ENCODE data around the gene CAMK2A.
"Not testable (repeated sequence)": the region's sequence is repeated elsewhere in the genome, so short reads cannot be mapped to it uniquely, and the experiment has no call there.

CAMK2A gene

GRCh38 chr5:150251504-150251903, 38.1 kb downstream of the CAMK2A start:
- TF ChIP-seq CTCF (conservative IDR thresholded peaks at IDR 0.05; ENCODE audit: low read depth, low read length): no peak
- H3K4me3 ChIP-seq (ENCODE audit: low read depth, low read length): no peak overlapping the region
- DNase-seq (ENCODE audit: low read depth): no peak

- no peak for DNase-seq (ENCODE audit: low read depth)
- TF ChIP-seq CTCF (conservative IDR thresholded peaks at IDR 0.05; ENCODE audit: low read depth, low read length): no peak
Observed at GRCh38 chr5:150249744-150250143, 39.8 kb downstream of the CAMK2A start.

GRCh38 chr5:150248946-150249345, 40.6 kb downstream of the CAMK2A start:
- DNase-seq (ENCODE audit: low read depth): no peak
- no peak for TF ChIP-seq CTCF (conservative IDR thresholded peaks at IDR 0.05; ENCODE audit: low read depth, low read length)
- H3K4me3 ChIP-seq (ENCODE audit: low read depth, low read length): no peak overlapping the region

More at GRCh38 chr5:150249744-150250143, 39.8 kb downstream of the CAMK2A start:
- no peak overlapping the region for H3K4me3 ChIP-seq (ENCODE audit: low read depth, low read length)

- DNase-seq (ENCODE audit: low read depth); H3K4me3 ChIP-seq (ENCODE audit: low read depth, low read length): not testable (repeated sequence)
Observed at GRCh38 chr5:150248493-150248892, 41.1 kb downstream of the CAMK2A start.

GRCh38 chr5:150247726-150248125, 41.8 kb downstream of the CAMK2A start:
- H3K4me3 ChIP-seq (ENCODE audit: low read depth, low read length): no peak overlapping the region
- TF ChIP-seq CTCF (conservative IDR thresholded peaks at IDR 0.05; ENCODE audit: low read depth, low read length): no peak
- no peak for DNase-seq (ENCODE audit: low read depth)

GRCh38 chr5:150246835-150247234, 42.7 kb downstream of the CAMK2A start:
- H3K4me3 ChIP-seq (ENCODE audit: low read depth, low read length): no peak overlapping the region
- TF ChIP-seq CTCF (conservative IDR thresholded peaks at IDR 0.05; ENCODE audit: low read depth, low read length): no peak
- no peak for DNase-seq (ENCODE audit: low read depth)

- DNase-seq (ENCODE audit: low read depth): no peak
- H3K4me3 ChIP-seq (ENCODE audit: low read depth, low read length): no peak overlapping the region
- no peak for TF ChIP-seq CTCF (conservative IDR thresholded peaks at IDR 0.05; ENCODE audit: low read depth, low read length)
Observed at GRCh38 chr5:150246429-150246828, 43.1 kb downstream of the CAMK2A start.

- no peak for DNase-seq (ENCODE audit: low read depth)
- TF ChIP-seq CTCF (conservative IDR thresholded peaks at IDR 0.05; ENCODE audit: low read depth, low read length): no peak
- no peak overlapping the region for H3K4me3 ChIP-seq (ENCODE audit: low read depth, low read length)
Observed at GRCh38 chr5:150245808-150246207, 43.8 kb downstream of the CAMK2A start.

All from choroid plexus epithelial cell (primary cell).